GM15510 (cell line): ENCODE data around the gene PPP2R3C.
A peak's percentile ranks its signal among the peaks of the same experiment; 100 is the strongest.

Experiments
- POLR2A ChIP-seq: IDR thresholded peaks from 3 replicates; pipeline ENCODE4 v1.6.1; 2011; ENCODE audit warnings: borderline replicate concordance; ENCODE audit not compliant: insufficient read length; ENCODE audit errors: extremely low read depth

Gene PPP2R3C

GRCh38 chr14:35046048-35046750, 75.6 kb downstream of the PPP2R3C start, which contains the start of gene FAM177A1:
Gene FAM177A1, plus strand, starts transcription at chr14:35046272. Its CDS starts 192 bp downstream, at chr14:35046464.
- TF ChIP-seq POLR2A: peak; percentile 86

GRCh38 chr14:35045798-35046047, 76.1 kb downstream of the PPP2R3C start:
- TF ChIP-seq POLR2A: no peak

- TF ChIP-seq POLR2A: no peak
Observed at GRCh38 chr14:35044939-35045797, 76.6 kb downstream of the PPP2R3C start.

- no peak for TF ChIP-seq POLR2A
Observed at GRCh38 chr14:35043046-35043445, 78.7 kb downstream of the PPP2R3C start.

- TF ChIP-seq POLR2A: no peak
Observed at GRCh38 chr14:35042632-35043031, 79.2 kb downstream of the PPP2R3C start.
